Lower leg skin (tissue), 4 donors: ENCODE results near the gene C19orf47. TPM values are rescaled to one million over a fixed set of nuclear protein-coding genes. Genes with fewer than 3 reads are reported as not detected.

Experiments used
- DNase-seq, 2 donors: peaks; one replicate each; pipeline ENCODE4 v3.0.0-alpha.2; 2019; ENCODE audit warnings: low spot score in 2 of 2
- H3K4me3 ChIP-seq: fragments of 200-600 bp; sonication (generic); 2 replicates; pipeline ENCODE4 v1.5.1; 2017; ENCODE audit warnings: mild to moderate bottlenecking, low read depth; ENCODE audit not compliant: poor library complexity, severe bottlenecking
- CTCF ChIP-seq, 3 donors: fragments of 450-650 bp; IDR thresholded peaks; one replicate each; pipeline ENCODE4 v1.5.1; 2016; ENCODE audit warnings: antibody characterized with exemption in 3 of 3, mild to moderate bottlenecking in 3 of 3, moderate library complexity in 2 of 3
- POLR2A ChIP-seq, 2 donors: fragments of 450-650 bp; IDR thresholded peaks; one replicate each; pipeline ENCODE4 v1.6.1; 2016 to 2017; ENCODE audit warnings: antibody characterized with exemption in 2 of 2, mild to moderate bottlenecking in 1 of 2, moderate library complexity in 1 of 2
- WGBS, 2 donors: methylation state at CpG; one replicate each; pipeline ENCODE4 v1.1.5; 2018; 5-methylcytosine and 5-hydroxymethylcytosine counted together
- intact Hi-C: fragments of 100-400 bp; cut with DNase I; formaldehyde crosslinking; loops from one replicate; pipeline ENCODE4 v1.15.0; 2023; ENCODE audit warnings: low total_unique reads
- total RNA-seq, 4 donors: library from RNA; depleted of rRNA; stranded (reverse); fragments of >200 nt; gene quantifications; one replicate each; pipeline ENCODE4 v1.1.0, GENCODE V29; 2016

C19orf47 gene
- total RNA-seq, 4 donors from 2014 or later, result 10.5 to 29.5 (median 13.1) TPM

GRCh38 chr19:40283414-40284250, 64.6 kb downstream of the C19orf47 start:
- DNase-seq, result no peak
- WGBS, 2 donors, result 37 to 42% methylated on average over 8 to 12 of the region's 12 CpGs
- TF ChIP-seq POLR2A (IDR thresholded peaks at IDR 0.05) (no peak), CTCF (IDR thresholded peaks at IDR 0.05) (no peak)
- intact Hi-C loops, result no loop called here
- H3K4me3 ChIP-seq, result no peak overlapping the region

- TF ChIP-seq CTCF (IDR thresholded peaks at IDR 0.05), result no peak
- no peak for TF ChIP-seq POLR2A (IDR thresholded peaks at IDR 0.05)
- H3K4me3 ChIP-seq, result no peak overlapping the region
- WGBS, 2 donors, result 74% methylated on average over 4 of the region's 4 CpGs
- DNase-seq, result no peak
- intact Hi-C loops, result no loop called here
These were observed 65.3 kb downstream of the C19orf47 start for GRCh38 chr19:40282920-40283319.

GRCh38 chr19:40282209-40282580, 66.0 kb downstream of the C19orf47 start:
- intact Hi-C loops, result no loop called here
- DNase-seq, result no peak
- whole genome bisulfite sequencing, 2 donors, result 88 to 92% methylated on average over 6 of the region's 6 CpGs
- TF ChIP-seq POLR2A (IDR thresholded peaks at IDR 0.05) (no peak), CTCF (IDR thresholded peaks at IDR 0.05) (no peak)
- no peak overlapping the region for H3K4me3 ChIP-seq

- no peak overlapping the region for H3K4me3 ChIP-seq
- TF ChIP-seq CTCF (IDR thresholded peaks at IDR 0.05) (no peak), POLR2A (IDR thresholded peaks at IDR 0.05) (no peak)
- WGBS, 2 donors, result 68 to 73% methylated on average over 14 of the region's 14 CpGs
- intact Hi-C loops, result no loop called here
- no peak for DNase-seq
These were observed 66.6 kb downstream of the C19orf47 start for GRCh38 chr19:40281381-40282208.

- TF ChIP-seq POLR2A (IDR thresholded peaks at IDR 0.05) (no peak), CTCF (IDR thresholded peaks at IDR 0.05) (no peak)
- 40 to 43% methylated on average over 10 of the region's 10 CpGs for WGBS, 2 donors
- intact Hi-C loops, result no loop called here
- H3K4me3 ChIP-seq, result no peak overlapping the region
- peak in 1 of 2 donors; percentile 68 for DNase-seq
These were observed 67.5 kb downstream of the C19orf47 start for GRCh38 chr19:40280608-40281221.
